TTC549 (cell line): ENCODE measurements around the gene C11orf91.
"Not testable (repeated sequence)": the region's sequence is repeated elsewhere in the genome, so short reads cannot be mapped to it uniquely, and the experiment has no call there.

Experiments used
- FAIRE-seq: peaks from 2 replicates; lab custom pipeline; 2012; peaks lifted over from hg19 to GRCh38; lab: Jason Lieb, UNC

Gene C11orf91

GRCh38 chr11:33721984-33722383 lies 21.4 kb upstream of the C11orf91 start:
- no peak for FAIRE-seq

DNA sequence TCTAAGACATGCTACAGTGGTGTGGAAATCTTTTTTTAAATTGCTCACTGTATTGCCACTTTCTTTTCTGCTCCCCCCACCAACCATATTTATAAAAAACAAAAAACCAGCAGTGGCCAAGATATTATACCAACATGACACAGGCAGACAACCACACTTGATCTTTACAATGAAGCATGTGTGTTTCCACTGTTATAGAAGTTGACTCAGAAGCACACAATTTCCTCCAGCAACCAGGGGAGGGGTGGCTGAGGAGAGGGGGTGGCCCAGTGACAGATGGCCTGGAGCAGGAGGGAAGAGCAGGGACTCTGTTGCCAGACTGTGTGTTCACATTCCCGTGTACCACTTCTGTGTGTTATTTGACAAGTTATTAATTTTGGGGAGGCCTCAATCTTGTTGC lies 20.8 kb upstream of the C11orf91 start:
- FAIRE-seq, result no peak

DNA sequence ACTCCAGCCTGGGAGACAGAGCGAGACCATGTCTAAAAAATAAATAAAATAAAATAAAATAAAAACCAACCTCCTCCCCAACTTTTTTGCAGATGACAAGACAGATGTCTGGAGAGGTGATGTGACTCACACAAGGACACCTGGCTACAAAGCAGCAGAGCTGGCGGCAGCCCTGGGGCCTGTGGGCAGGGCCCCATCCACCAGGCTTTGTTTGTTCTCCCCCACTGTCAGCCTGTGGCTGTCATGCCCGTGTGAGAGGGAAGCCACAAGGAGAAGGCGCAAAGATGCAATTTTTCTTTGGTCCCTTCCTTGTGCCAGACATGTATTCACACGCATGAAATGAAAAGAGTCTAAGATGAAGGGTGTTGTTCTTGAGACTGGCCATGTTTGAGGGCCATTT lies 19.0 kb upstream of the C11orf91 start:
- FAIRE-seq, result no peak

GRCh38 chr11:33718440-33718839 lies 17.8 kb upstream of the C11orf91 start:
- FAIRE-seq, result no peak

- no peak for FAIRE-seq
Measured at GRCh38 chr11:33716243-33716642, 15.6 kb upstream of the C11orf91 start.

DNA sequence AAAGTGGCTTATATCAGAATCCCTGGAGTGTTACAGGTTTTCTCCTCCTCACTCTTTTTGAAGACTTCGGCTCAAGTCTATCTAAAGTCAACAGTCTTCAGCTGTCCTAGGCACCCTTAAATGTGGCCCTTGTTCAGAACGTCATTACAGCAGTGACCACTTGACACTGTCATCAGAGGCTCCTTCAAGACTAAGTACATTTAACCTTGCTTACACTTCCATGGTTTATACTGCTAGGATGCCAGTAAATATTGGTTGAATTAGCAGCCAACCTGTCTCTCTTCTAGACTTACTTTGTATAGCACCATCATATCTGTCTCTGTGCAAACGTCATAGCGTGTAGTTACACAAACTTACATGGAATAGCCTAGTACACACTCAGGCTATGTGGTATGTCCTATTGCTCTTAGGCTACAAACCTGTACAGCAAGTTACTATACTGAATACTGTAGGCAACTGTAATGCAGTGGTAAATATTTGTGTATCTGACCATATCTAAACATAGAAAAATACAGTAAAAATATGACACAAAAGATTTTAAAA lies 13.3 kb upstream of the C11orf91 start:
- no peak for FAIRE-seq

DNA sequence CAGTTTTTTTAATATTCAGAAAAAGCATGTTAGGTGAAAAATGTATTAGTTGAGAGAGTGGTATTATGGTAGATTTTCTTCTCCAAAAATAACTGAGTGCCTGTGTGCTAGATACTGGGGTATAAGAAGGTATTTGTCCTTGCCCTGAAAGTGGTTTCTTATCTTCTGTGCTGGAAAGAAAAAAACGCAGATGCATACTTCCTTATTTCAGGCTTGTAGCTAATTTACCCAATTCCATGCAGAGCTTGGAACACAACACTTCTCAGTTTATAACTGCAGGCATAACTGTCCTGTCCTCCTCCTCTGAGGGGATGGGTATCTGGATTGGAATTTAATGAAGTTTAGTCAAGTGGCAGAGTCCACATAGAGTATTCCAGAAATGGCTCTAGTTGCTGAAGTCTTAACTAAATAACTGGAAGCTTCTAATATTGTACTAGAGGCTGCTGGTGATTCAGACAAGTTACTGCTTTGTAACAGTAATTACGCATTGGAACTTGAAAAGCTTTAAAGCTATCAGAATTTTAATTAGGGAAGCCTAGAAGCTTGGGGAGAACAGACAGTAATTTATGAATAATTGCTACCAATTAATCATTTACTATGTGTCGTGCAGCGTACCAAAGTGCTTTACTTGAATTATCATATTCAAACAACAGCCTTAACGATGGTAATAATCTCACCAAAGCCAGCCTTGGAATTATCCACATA lies 12.7 kb upstream of the C11orf91 start:
- FAIRE-seq, result no peak

GRCh38 chr11:33712436-33712835 lies 11.8 kb upstream of the C11orf91 start:
- no peak for FAIRE-seq

GRCh38 chr11:33709466-33709865 lies 8.8 kb upstream of the C11orf91 start:
- FAIRE-seq, result no peak

GRCh38 chr11:33708985-33709384 lies 8.4 kb upstream of the C11orf91 start:
- no peak for FAIRE-seq

DNA sequence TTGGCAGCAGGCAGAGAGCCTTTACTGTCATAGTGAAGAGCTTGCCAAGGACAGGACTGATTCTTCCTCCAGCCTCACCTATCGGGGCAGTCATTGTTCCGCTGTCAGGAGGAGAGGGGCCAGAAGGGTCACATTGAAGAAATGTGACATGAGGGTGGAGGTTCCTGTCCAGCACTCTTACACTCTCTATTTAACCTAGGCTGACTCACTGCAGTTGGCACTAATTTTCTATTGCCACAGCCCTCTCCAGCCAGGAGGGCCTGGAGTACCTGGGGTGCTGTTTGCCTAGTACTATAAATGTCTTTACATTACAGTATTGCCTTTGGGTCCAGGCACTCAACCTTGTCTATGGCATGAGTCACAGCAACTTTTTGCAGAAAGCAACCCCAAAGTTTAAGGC lies 7.2 kb upstream of the C11orf91 start:
- not testable (repeated sequence) for FAIRE-seq

DNA sequence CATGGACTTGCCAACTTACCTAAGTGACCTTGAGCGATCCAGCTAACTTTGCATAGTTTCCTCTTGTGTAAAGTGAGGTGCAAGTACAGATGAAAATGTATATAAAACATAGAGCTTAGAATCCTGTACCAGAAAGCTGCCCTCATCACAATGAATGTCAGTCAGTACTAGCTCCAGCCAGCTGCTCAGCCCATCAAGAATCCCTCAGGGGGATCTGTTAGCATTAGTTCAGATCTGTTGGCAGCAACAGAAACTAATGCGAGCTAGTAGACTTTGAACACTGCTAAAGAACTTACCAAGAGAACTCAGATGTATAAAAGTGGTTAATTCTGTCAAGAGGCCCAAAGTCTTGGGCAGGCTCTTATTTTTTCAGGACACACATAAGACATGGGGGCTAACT lies 6.3 kb upstream of the C11orf91 start:
- no peak for FAIRE-seq

DNA sequence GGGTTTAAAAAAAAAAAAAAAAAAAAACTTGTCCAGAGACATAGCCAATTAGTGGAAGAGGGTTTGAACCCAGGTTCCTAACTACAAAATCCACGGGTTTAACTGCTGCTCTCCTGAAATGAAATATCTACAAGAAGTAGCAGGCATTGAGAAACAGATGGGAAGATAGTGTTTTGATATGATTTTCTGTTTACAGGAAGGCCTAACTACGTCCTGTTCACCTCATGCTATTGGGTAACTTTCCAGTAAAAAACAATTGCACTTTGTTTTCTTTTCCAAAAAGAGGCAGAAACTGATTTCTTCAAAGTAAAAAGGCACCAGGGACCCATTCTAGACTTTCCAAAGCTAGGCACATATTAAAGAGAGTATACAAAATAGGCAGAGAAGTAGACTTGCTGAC lies 5.9 kb upstream of the C11orf91 start:
- FAIRE-seq, result no peak

DNA sequence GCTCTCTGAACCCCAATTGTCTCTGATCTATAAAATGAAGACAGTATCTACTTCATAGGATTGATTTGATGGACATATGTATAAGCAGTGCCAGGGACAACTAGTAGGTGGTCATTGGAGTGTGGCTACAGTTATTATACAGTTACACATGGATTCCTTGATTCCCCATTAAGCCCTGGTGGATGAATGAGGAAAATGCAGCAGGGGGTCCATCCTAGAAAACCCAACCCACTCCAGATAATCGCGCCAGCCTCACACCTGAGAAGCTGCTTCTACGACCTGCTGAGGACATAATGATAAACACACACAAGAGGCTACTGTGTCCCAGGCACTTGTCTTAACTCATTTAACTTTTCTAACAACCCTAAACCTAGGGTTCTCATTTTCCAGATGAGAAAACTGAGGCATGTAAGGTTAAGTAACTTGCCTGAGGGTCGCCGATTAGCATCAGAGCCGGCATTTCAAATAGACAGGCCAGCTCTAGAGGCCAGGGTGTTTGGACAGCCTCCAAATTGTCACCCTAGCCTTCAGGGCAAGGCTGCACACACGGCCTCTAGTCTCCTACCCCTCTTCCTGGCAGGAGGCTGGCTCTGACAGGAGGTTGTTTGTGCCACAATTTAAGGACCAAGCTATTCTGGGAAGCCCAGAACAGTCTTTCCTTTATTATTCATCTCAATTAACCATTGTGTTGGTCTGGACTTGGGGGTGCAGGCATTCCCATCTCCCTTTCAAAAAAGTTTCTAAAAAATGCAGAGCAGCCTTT lies 3.8 kb upstream of the C11orf91 start:
- no peak for FAIRE-seq

GRCh38 chr11:33703788-33704187 lies 3.2 kb upstream of the C11orf91 start:
- FAIRE-seq, result no peak

- FAIRE-seq, result no peak
Measured at GRCh38 chr11:33703234-33703633, 2.6 kb upstream of the C11orf91 start.

DNA sequence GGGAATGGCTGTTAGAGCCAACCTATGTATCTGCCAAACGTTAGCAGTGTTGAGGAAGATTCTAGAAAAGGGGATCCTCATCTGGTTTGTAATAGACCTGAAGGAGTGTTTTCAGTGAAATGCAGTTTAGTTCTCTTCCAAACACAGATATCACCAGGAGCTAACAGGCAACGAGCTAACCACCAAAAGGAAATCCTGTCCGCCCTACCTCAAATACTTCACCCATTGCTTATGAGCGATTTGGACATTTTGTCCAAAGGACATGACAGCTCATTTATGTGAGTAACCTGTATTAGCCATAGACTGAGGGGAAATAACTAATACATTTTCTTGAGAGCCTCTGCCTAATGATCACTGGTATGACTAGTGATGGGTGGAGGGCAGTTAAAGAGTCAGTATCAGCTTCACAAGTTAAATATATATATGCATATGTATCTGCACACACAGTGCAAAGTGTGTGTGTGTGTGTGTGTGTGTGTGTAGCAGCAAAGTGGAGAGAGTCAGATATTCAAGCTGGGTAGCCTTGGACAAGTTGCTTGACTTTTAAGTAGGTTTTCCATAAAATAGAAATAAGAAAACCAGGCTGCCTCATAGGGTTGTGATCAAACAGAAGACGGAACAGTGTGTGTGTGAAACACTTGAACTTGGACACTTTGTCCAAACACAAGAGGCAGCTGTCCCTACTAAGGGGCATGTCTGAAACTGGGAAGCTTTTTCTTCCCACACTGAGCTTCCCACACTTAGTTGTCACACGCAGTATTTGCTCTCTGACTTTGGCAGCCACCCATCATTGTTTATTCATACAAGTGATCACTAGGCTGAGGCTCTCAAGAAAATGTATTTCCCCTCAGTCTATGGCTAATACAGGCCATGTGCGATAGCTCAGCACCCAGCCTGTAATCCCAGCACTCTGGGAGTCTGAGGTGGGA lies 940 bp upstream of the C11orf91 start:
- FAIRE-seq, result no peak

- FAIRE-seq, result no peak
Measured at GRCh38 chr11:33700063-33700501, 544 bp downstream of the C11orf91 start.

DNA sequence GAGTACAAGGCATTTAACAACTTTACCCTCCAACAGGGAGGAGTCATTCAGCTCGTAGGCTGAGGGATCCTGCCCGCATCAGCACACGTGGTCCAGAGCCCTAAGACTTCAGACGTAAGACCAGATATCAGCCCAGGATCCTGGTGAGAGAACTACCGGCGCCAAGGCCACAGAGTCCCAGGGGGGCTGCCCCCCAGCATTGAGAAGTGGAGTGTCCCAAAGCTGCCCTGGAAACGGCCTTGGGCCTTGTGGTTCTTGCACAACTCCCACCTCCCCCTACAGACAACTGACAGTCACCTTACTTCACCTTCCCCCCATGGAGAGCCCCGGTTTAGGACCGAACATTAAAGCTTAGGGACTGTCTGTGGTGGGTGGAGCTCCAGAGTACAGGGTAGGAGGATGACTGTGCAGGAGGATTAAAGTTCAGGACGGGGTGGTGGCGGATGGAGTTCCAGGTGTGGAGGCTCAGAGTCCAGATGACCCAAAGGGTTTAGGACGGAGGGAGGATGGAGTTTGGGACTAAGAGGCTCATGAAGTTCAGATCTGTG lies 1.0 kb downstream of the C11orf91 start:
- no peak for FAIRE-seq

GRCh38 chr11:33698921-33699320 lies 1.7 kb downstream of the C11orf91 start:
- no peak for FAIRE-seq

DNA sequence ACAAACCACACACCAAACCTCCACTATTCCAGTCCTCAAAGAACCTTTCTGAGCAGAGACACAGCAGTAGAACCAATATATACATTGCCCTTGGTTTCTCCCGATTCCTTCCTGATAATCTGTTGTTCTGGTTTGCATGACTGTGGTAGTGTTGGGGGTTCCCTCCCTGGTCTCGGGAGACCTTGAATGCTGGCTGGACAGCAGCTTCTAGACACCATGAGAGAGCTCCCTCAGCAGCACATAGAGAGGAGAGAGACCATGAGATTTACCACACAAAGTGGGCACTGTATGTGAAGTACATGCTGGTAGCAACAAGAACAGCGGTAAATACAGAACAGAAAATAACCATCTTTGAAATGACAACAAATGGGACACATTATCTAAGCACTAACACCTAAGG lies 2.6 kb downstream of the C11orf91 start:
- no peak for FAIRE-seq

- FAIRE-seq, result no peak
Measured at GRCh38 chr11:33696931-33697638, 3.5 kb downstream of the C11orf91 start.
